ENCODE results near the gene RORC.

The RORC gene

GRCh38 chr1:151849126-151849525 is 17.5 kb upstream of the RORC start:
- no peak for TF ChIP-seq CTCF (conservative IDR thresholded peaks at IDR 0.05; ENCODE audit: low read depth, low read length)
- no peak for DNase-seq (ENCODE audit: low read depth)

GRCh38 chr1:151847867-151848596 is 16.4 kb upstream of the RORC start:
- H3K4me3 ChIP-seq (ENCODE audit: low read length), result no peak overlapping the region
- TF ChIP-seq CTCF (conservative IDR thresholded peaks at IDR 0.05; ENCODE audit: low read depth, low read length), result no peak
- DNase-seq (ENCODE audit: low read depth), result no peak

More at GRCh38 chr1:151849126-151849525, 17.5 kb upstream of the RORC start:
- no peak overlapping the region for H3K4me3 ChIP-seq (ENCODE audit: low read length)

GRCh38 chr1:151846686-151847237 is 15.2 kb upstream of the RORC start:
- no peak for DNase-seq (ENCODE audit: low read depth)
- TF ChIP-seq CTCF (conservative IDR thresholded peaks at IDR 0.05; ENCODE audit: low read depth, low read length), result no peak
- no peak overlapping the region for H3K4me3 ChIP-seq (ENCODE audit: low read length)

GRCh38 chr1:151846062-151846568 is 14.5 kb upstream of the RORC start:
- H3K4me3 ChIP-seq (ENCODE audit: low read length), result no peak overlapping the region
- TF ChIP-seq CTCF (conservative IDR thresholded peaks at IDR 0.05; ENCODE audit: low read depth, low read length), result peak; percentile 5
- DNase-seq (ENCODE audit: low read depth), result no peak

GRCh38 chr1:151843398-151843797 is 11.8 kb upstream of the RORC start:
- DNase-seq (ENCODE audit: low read depth), result no peak
- H3K4me3 ChIP-seq (ENCODE audit: low read length), result no peak overlapping the region
- TF ChIP-seq CTCF (conservative IDR thresholded peaks at IDR 0.05; ENCODE audit: low read depth, low read length), result no peak

- TF ChIP-seq CTCF (conservative IDR thresholded peaks at IDR 0.05; ENCODE audit: low read depth, low read length), result no peak
- no peak overlapping the region for H3K4me3 ChIP-seq (ENCODE audit: low read length)
- DNase-seq (ENCODE audit: low read depth), result peak; percentile 95
Measured at GRCh38 chr1:151841141-151841540, 9.5 kb upstream of the RORC start.

- peak overlapping the region; percentile 45 for H3K4me3 ChIP-seq (ENCODE audit: low read length)
- DNase-seq (ENCODE audit: low read depth), result no peak
- no peak for TF ChIP-seq CTCF (conservative IDR thresholded peaks at IDR 0.05; ENCODE audit: low read depth, low read length)
Measured at GRCh38 chr1:151840421-151840820, 8.8 kb upstream of the RORC start.

Measured in retinal pigment epithelial cell (primary cell).